Kidney (tissue), 14 donors: Measurements from ENCODE around the gene MYT1. TPM values are rescaled to one million over a fixed set of nuclear protein-coding genes. Genes with fewer than 3 reads are reported as not detected.

Experiments used
- DNase-seq, 5 donors: peaks; one replicate each; pipeline ENCODE4 v3.0.0-alpha.2; 2013 to 2020
- FAIRE-seq: peaks from 2 replicates; lab custom pipeline; 2012; peaks lifted over from hg19 to GRCh38; lab: Jason Lieb, UNC
- H3K27ac ChIP-seq, 2 donors: one replicate each; pipeline ENCODE4 v1.7.0; 2013; ENCODE audit warnings: low read depth in 2 of 2, low read length in 2 of 2, inconsistent platforms in 1 of 2
- H3K27me3 ChIP-seq: one replicate; pipeline ENCODE4 v1.7.1; 2013; ENCODE audit warnings: low read length, inconsistent platforms; ENCODE audit not compliant: control insufficient read depth, insufficient read depth
- H3K36me3 ChIP-seq, 3 donors: one replicate each; pipeline versions ENCODE4 v1.7.0 to v1.7.1; 2013; ENCODE audit warnings: low read length in 3 of 3, control low read depth in 1 of 3, inconsistent platforms in 1 of 3; ENCODE audit not compliant: insufficient read depth in 3 of 3, control insufficient read depth in 2 of 3
- H3K4me1 ChIP-seq, 3 donors: one replicate each; pipeline versions ENCODE4 v1.7.0 to v1.7.1; 2013; ENCODE audit warnings: low read length in 3 of 3, inconsistent platforms in 1 of 3, low read depth in 1 of 3; ENCODE audit not compliant: control insufficient read depth in 2 of 3, insufficient read depth in 2 of 3
- H3K4me3 ChIP-seq, 3 donors: one replicate each; pipeline versions ENCODE4 v1.7.0 to v1.8.1; 2013; ENCODE audit warnings: low read length in 3 of 3, control low read depth in 1 of 3, inconsistent platforms in 1 of 3
- H3K9ac ChIP-seq, 3 donors: one replicate each; pipeline versions ENCODE4 v1.7.0 to v1.7.1; 2013; ENCODE audit warnings: low read length in 3 of 3, control low read depth in 1 of 3, inconsistent platforms in 1 of 3
- H3K9me3 ChIP-seq, 3 donors: one replicate each; pipeline versions ENCODE4 v1.7.0 to v1.7.1; 2013; ENCODE audit warnings: low read length in 3 of 3, control low read depth in 1 of 3, inconsistent platforms in 1 of 3; ENCODE audit not compliant: control insufficient read depth in 2 of 3, insufficient read depth in 1 of 3
- CTCF ChIP-seq: IDR thresholded peaks from 3 replicates; pipeline ENCODE4 v1.5.1; 2012; ENCODE audit warnings: mild to moderate bottlenecking, moderate library complexity, borderline replicate concordance; ENCODE audit not compliant: insufficient read depth; ENCODE audit errors: extremely low read depth
- intact Hi-C: fragments of 100-400 bp; cut with DNase I; formaldehyde crosslinking; loops from one replicate; pipeline ENCODE4 v1.11.1; 2022
- polyA plus RNA-seq: library from polyadenylated mRNA; stranded (reverse); fragments of 350-450 nt; fragmentation: Illumina TruSeq; extraction: RNeasy Lipid Tissue Mini Kit (QIAGEN cat#74804); gene quantifications from one replicate; pipeline ENCODE4 v1.2.3, GENCODE V29; 2014; ENCODE audit warnings: low read depth, low replicate concordance; ENCODE audit not compliant: insufficient read depth
- total RNA-seq: library from RNA; stranded (reverse); fragmentation: NEBNext Ultra II Directional; extraction: Animal tissue kit (Norgen Biotek cat#: 25700); gene quantifications from one replicate; pipeline ENCODE4 v1.2.1, GENCODE V29; 2021
- donor health status: control.
- donor health status: control.
- donor health status: control.
- donor health status: control.
- donor health status: control.
- donor health status: DM: yes; HTN: yes; CAD: no.
- donor health status: Normal renal cell carcinoma (clear cell type).

MYT1 gene
- total and polyA plus RNA-seq, 2 donors from 2014 or later, result not detected

- intact Hi-C loops, result no loop called here
- no peak overlapping the region for H3K27ac ChIP-seq
These were observed 103.9 kb downstream of the MYT1 start for GRCh38 chr20:64268174-64268573.

GRCh38 chr20:64269604-64270411 is 105.6 kb downstream of the MYT1 start:
- Histone ChIP-seq H3K36me3 (peaks cover 4 to 11% (median 10%) of the 10 kb centered on the region in 3 donors), H3K4me1 (no peaks in the 10 kb centered on the region), H3K9me3 (no peaks in the 10 kb centered on the region), H3K27ac (no peak overlapping the region), H3K9ac (no peak overlapping the region), H3K27me3 (no peaks in the 10 kb centered on the region), H3K4me3 (no peak overlapping the region)
- no peak for TF ChIP-seq CTCF
- intact Hi-C loops, result no loop called here
- peak in 1 of 5 donors; percentile 67 for DNase-seq
- no peak for FAIRE-seq

More at GRCh38 chr20:64268174-64268573, 103.9 kb downstream of the MYT1 start:
- TF ChIP-seq CTCF, result no peak
- no peaks in the 10 kb centered on the region for H3K27me3 ChIP-seq
- DNase-seq (no peak), FAIRE-seq (no peak)
- no peaks in the 10 kb centered on the region for H3K9me3 ChIP-seq
- H3K4me3 ChIP-seq, result no peak overlapping the region
- H3K4me1 ChIP-seq, result no peaks in the 10 kb centered on the region
- no peak overlapping the region for H3K9ac ChIP-seq
- peaks cover 2 to 11% (median 10%) of the 10 kb centered on the region in 3 donors for H3K36me3 ChIP-seq

- H3K4me1 ChIP-seq, result no peaks in the 10 kb centered on the region
- no peak for TF ChIP-seq CTCF
- H3K9me3 ChIP-seq, result no peaks in the 10 kb centered on the region
- no peak overlapping the region for H3K4me3 ChIP-seq
- DNase-seq, result no peak
- no peaks in the 10 kb centered on the region for H3K27me3 ChIP-seq
- H3K9ac ChIP-seq, result no peak overlapping the region
- no peak overlapping the region for H3K27ac ChIP-seq
- FAIRE-seq, result no peak
- peaks cover 4 to 10% (median 7%) of the 10 kb centered on the region in 3 donors for H3K36me3 ChIP-seq
- intact Hi-C loops, result no loop called here
These were observed 107.4 kb downstream of the MYT1 start for GRCh38 chr20:64271636-64272035.
